Keratinocyte (primary cell): ENCODE results near the gene TTC28.

ENCODE experiments used
- EZH2 ChIP-seq: IDR thresholded peaks from one replicate; pipeline ENCODE4 v1.6.1; 2012; ENCODE audit warnings: inconsistent platforms, mild to moderate bottlenecking, low read length, moderate library complexity
- TF ChIP-seq, protein P1 (sequence below), 3 experiments: IDR thresholded peaks in 1 of 3; conservative IDR thresholded peaks in 1 of 3; optimal IDR thresholded peaks in 1 of 3; 2 replicates in 2 of 3; 3 replicates in 1 of 3; pipeline versions ENCODE3 to v1.5.1; 2011; ENCODE audit warnings: low read length in 3 of 3, mild to moderate bottlenecking in 3 of 3, moderate library complexity in 2 of 3, control low read depth in 1 of 3, inconsistent platforms in 1 of 3; ENCODE audit not compliant: insufficient read depth in 2 of 3; ENCODE audit errors: extremely low read depth in 1 of 3

- TF ChIP-seq, protein P1, sequence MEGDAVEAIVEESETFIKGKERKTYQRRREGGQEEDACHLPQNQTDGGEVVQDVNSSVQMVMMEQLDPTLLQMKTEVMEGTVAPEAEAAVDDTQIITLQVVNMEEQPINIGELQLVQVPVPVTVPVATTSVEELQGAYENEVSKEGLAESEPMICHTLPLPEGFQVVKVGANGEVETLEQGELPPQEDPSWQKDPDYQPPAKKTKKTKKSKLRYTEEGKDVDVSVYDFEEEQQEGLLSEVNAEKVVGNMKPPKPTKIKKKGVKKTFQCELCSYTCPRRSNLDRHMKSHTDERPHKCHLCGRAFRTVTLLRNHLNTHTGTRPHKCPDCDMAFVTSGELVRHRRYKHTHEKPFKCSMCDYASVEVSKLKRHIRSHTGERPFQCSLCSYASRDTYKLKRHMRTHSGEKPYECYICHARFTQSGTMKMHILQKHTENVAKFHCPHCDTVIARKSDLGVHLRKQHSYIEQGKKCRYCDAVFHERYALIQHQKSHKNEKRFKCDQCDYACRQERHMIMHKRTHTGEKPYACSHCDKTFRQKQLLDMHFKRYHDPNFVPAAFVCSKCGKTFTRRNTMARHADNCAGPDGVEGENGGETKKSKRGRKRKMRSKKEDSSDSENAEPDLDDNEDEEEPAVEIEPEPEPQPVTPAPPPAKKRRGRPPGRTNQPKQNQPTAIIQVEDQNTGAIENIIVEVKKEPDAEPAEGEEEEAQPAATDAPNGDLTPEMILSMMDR (optimal IDR thresholded peaks at IDR 0.05 in 1 of 3, IDR thresholded peaks at IDR 0.05 in 1 of 3, conservative IDR thresholded peaks at IDR 0.05 in 1 of 3; ENCODE audit: extremely low read depth in 1 of 3, insufficient read depth in 2 of 3, low read length in 3 of 3) = no peak
- no peak for TF ChIP-seq EZH2
These were observed 492.0 kb downstream of the TTC28 start for GRCh38 chr22:28187612-28188011.
